ENCODE data around the gene TCAIM. TPM values are rescaled to one million over a fixed set of nuclear protein-coding genes. Genes with fewer than 3 reads are reported as not detected.
"Not testable (repeated sequence)": the region's sequence is repeated elsewhere in the genome, so short reads cannot be mapped to it uniquely, and the experiment has no call there.

The TCAIM gene
- polyA plus RNA-seq, 3 donors: 40.2 to 48.7 (median 43.1) TPM

- no peak for DNase-seq (ENCODE audit: low read depth in 3 of 3, low spot score in 2 of 3)
These were observed 3.7 kb downstream of the TCAIM start for GRCh38 chr3:44342176-44342790.

GRCh38 chr3:44343421-44343820 lies 4.9 kb downstream of the TCAIM start:
- DNase-seq (ENCODE audit: low read depth in 3 of 3, low spot score in 2 of 3): no peak

GRCh38 chr3:44346590-44346989 lies 8.0 kb downstream of the TCAIM start:
- DNase-seq (ENCODE audit: low read depth in 3 of 3, low spot score in 2 of 3): not testable (repeated sequence)

GRCh38 chr3:44348993-44349392 lies 10.4 kb downstream of the TCAIM start:
- no peak for DNase-seq (ENCODE audit: low read depth in 3 of 3, low spot score in 2 of 3)

- DNase-seq (ENCODE audit: low read depth in 3 of 3, low spot score in 2 of 3): no peak
These were observed 14.9 kb downstream of the TCAIM start for GRCh38 chr3:44353355-44353924.

- DNase-seq (ENCODE audit: low read depth in 3 of 3, low spot score in 2 of 3): no peak
These were observed 16.9 kb downstream of the TCAIM start for GRCh38 chr3:44355362-44356033.

- DNase-seq (ENCODE audit: low read depth in 3 of 3, low spot score in 2 of 3): no peak
These were observed 20.7 kb downstream of the TCAIM start for GRCh38 chr3:44359146-44359751.

GRCh38 chr3:44363591-44363990 lies 25.0 kb downstream of the TCAIM start:
- DNase-seq (ENCODE audit: low read depth in 3 of 3, low spot score in 2 of 3): no peak

- DNase-seq (ENCODE audit: low read depth in 3 of 3, low spot score in 2 of 3): no peak
These were observed 27.4 kb downstream of the TCAIM start for GRCh38 chr3:44365952-44366351.

- no peak for DNase-seq (ENCODE audit: low read depth in 3 of 3, low spot score in 2 of 3)
These were observed 36.9 kb downstream of the TCAIM start for GRCh38 chr3:44375450-44375849.

- no peak for DNase-seq (ENCODE audit: low read depth in 3 of 3, low spot score in 2 of 3)
These were observed 48.8 kb downstream of the TCAIM start for GRCh38 chr3:44387404-44387803.

- DNase-seq (ENCODE audit: low read depth in 3 of 3, low spot score in 2 of 3): no peak
These were observed 53.9 kb downstream of the TCAIM start for GRCh38 chr3:44392489-44392888.

- DNase-seq (ENCODE audit: low read depth in 3 of 3, low spot score in 2 of 3): no peak
These were observed 57.1 kb downstream of the TCAIM start for GRCh38 chr3:44395714-44396113.

- no peak for DNase-seq (ENCODE audit: low read depth in 3 of 3, low spot score in 2 of 3)
These were observed 57.9 kb downstream of the TCAIM start for GRCh38 chr3:44396200-44397171.

GRCh38 chr3:44398271-44398670 lies 59.7 kb downstream of the TCAIM start:
- DNase-seq (ENCODE audit: low read depth in 3 of 3, low spot score in 2 of 3): not testable (repeated sequence)

GRCh38 chr3:44398853-44399252 lies 60.3 kb downstream of the TCAIM start:
- no peak for DNase-seq (ENCODE audit: low read depth in 3 of 3, low spot score in 2 of 3)

- no peak for DNase-seq (ENCODE audit: low read depth in 3 of 3, low spot score in 2 of 3)
These were observed 62.2 kb downstream of the TCAIM start for GRCh38 chr3:44400771-44401170.

GRCh38 chr3:44402548-44402947 lies 64.0 kb downstream of the TCAIM start:
- DNase-seq (ENCODE audit: low read depth in 3 of 3, low spot score in 2 of 3): no peak

GRCh38 chr3:44409640-44410410 lies 71.3 kb downstream of the TCAIM start:
- no peak for DNase-seq (ENCODE audit: low read depth in 3 of 3, low spot score in 2 of 3)

All from right renal cortex interstitium (tissue), 3 donors.